IMR-90 (cell line): ENCODE measurements around the gene EVA1C. TPM values are rescaled to one million over a fixed set of nuclear protein-coding genes. Genes with fewer than 3 reads are reported as not detected.

Experiments used
- ATAC-seq: fragments of 200-7000 bp; cut with Tn5 transposase; 2 replicates; pipeline ENCODE4 v1.9.1; 2020; ENCODE audit warnings: low read depth, mild to moderate bottlenecking, moderate library complexity
- BruUV-seq: library from RNA; stranded (reverse); fragments of 400-500 nt; replicated peaks from 2 replicates; lab custom pipeline; 2021; lab: Mats Ljungman, UMichigan
- CTCF ChIA-PET: fragments of 300-600 bp; formaldehyde crosslinking; extraction: SDS; loops from one replicate; lab custom pipeline; 2021; ENCODE audit warnings: antibody characterized with exemption; lab: Yijun Ruan, JAX
- POLR2A ChIA-PET: fragments of 300-600 bp; sonication (Branson Sonifier 250); formaldehyde crosslinking; loops from one replicate; lab custom pipeline; 2022; ENCODE audit warnings: antibody characterized with exemption; ENCODE audit not compliant: unreplicated experiment; lab: Charles Lee
- DNase-seq: peaks from one replicate; pipeline ENCODE4 v3.0.0; 2013
- H2AFZ ChIP-seq: replicated peaks from 2 replicates; pipeline ENCODE3; 2013; ENCODE audit warnings: low read length, mild to moderate bottlenecking; ENCODE audit not compliant: poor library complexity
- H2AK5ac ChIP-seq: 2 replicates; pipeline ENCODE4 v1.6.1; 2013; ENCODE audit warnings: low read depth, low read length, inconsistent platforms
- H2AK9ac ChIP-seq: replicated peaks from 2 replicates; pipeline ENCODE3; 2013; ENCODE audit warnings: mild to moderate bottlenecking, low read depth, low read length, moderate library complexity; ENCODE audit not compliant: poor library complexity
- H2BK120ac ChIP-seq: 2 replicates; pipeline ENCODE4 v1.6.1; 2013; ENCODE audit warnings: low read depth, low read length, inconsistent platforms
- H2BK15ac ChIP-seq: 3 replicates; pipeline ENCODE4 v1.6.1; 2013; ENCODE audit warnings: low read depth, low read length, inconsistent platforms
- H2BK20ac ChIP-seq: 2 replicates; pipeline ENCODE4 v1.6.1; 2013; ENCODE audit warnings: low read depth, mild to moderate bottlenecking, inconsistent platforms, low read length, moderate library complexity
- H2BK5ac ChIP-seq: 2 replicates; pipeline ENCODE4 v1.6.1; 2013; ENCODE audit warnings: mild to moderate bottlenecking, low read depth, low read length, inconsistent platforms; ENCODE audit not compliant: poor library complexity, severe bottlenecking
- H3K14ac ChIP-seq: replicated peaks from 2 replicates; pipeline ENCODE4 v1.6.1; 2013; ENCODE audit warnings: low read depth, low read length, inconsistent platforms
- H3K18ac ChIP-seq: 2 replicates; pipeline ENCODE4 v1.6.1; 2013; ENCODE audit warnings: low read depth, low read length, control low read depth
- H3K23ac ChIP-seq: 2 replicates; pipeline ENCODE4 v1.6.1; 2013; ENCODE audit warnings: low read depth, low read length, inconsistent platforms
- H3K27ac ChIP-seq: 2 replicates; pipeline ENCODE4 v1.5.1; 2013; ENCODE audit warnings: mild to moderate bottlenecking, control low read depth, low read length; ENCODE audit not compliant: insufficient read depth
- H3K27me3 ChIP-seq: 2 replicates; pipeline ENCODE4 v1.6.1; 2013; ENCODE audit warnings: low read length; ENCODE audit not compliant: control insufficient read depth, insufficient read depth
- H3K36me3 ChIP-seq: 2 replicates; pipeline ENCODE4 v1.6.1; 2013; ENCODE audit warnings: low read length, mixed read lengths; ENCODE audit not compliant: control insufficient read depth, insufficient read depth
- H3K4ac ChIP-seq: 2 replicates; pipeline ENCODE4 v1.6.1; 2013; ENCODE audit warnings: low read depth, low read length, inconsistent platforms
- H3K4me1 ChIP-seq: 2 replicates; pipeline ENCODE4 v1.6.1; 2013; ENCODE audit warnings: low read length, mixed read lengths; ENCODE audit not compliant: control insufficient read depth, insufficient read depth
- H3K4me2 ChIP-seq: 2 replicates; pipeline ENCODE4 v1.6.1; 2013; ENCODE audit warnings: low read depth, mild to moderate bottlenecking, control low read depth, low read length, moderate library complexity
- H3K4me3 ChIP-seq: 2 replicates; pipeline ENCODE4 v1.5.1; 2013; ENCODE audit warnings: low read depth, mild to moderate bottlenecking, control low read depth, low read length, moderate library complexity; ENCODE audit not compliant: insufficient read depth
- H3K56ac ChIP-seq: 2 replicates; pipeline ENCODE4 v1.6.1; 2013; ENCODE audit warnings: low read length, inconsistent platforms; ENCODE audit not compliant: insufficient read depth; ENCODE audit errors: extremely low read depth
- H3K79me1 ChIP-seq, 2 experiments: 2 replicates each; pipeline ENCODE4 v1.6.1; 2013; ENCODE audit warnings: low read length in 2 of 2, inconsistent platforms in 1 of 2, low read depth in 1 of 2
- H3K9ac ChIP-seq: 2 replicates; pipeline ENCODE4 v1.6.1; 2013; ENCODE audit warnings: low read depth, low read length, control low read depth
- H3K9me1 ChIP-seq: 2 replicates; pipeline ENCODE4 v1.6.1; 2013; ENCODE audit warnings: low read length, inconsistent platforms; ENCODE audit not compliant: insufficient read depth
- H3K9me3 ChIP-seq: 2 replicates; pipeline ENCODE4 v1.6.1; 2013; ENCODE audit warnings: low read length; ENCODE audit not compliant: control insufficient read depth, insufficient read depth
- H4K20me1 ChIP-seq: 2 replicates; pipeline ENCODE4 v1.6.1; 2013; ENCODE audit warnings: low read length, inconsistent platforms; ENCODE audit not compliant: insufficient read depth
- H4K5ac ChIP-seq: 2 replicates; pipeline ENCODE4 v1.6.1; 2013; ENCODE audit warnings: mild to moderate bottlenecking, low read depth, low read length, control low read depth
- H4K8ac ChIP-seq, 2 experiments: 2 replicates each; pipeline ENCODE4 v1.6.1; 2013; ENCODE audit warnings: low read depth in 2 of 2, low read length in 2 of 2, control low read depth in 1 of 2, inconsistent platforms in 1 of 2
- H4K91ac ChIP-seq: 2 replicates; pipeline ENCODE4 v1.6.1; 2013; ENCODE audit warnings: low read depth, low read length, inconsistent platforms; ENCODE audit not compliant: insufficient read depth
- BHLHE40 ChIP-seq: fragments of 150-350 bp; IDR thresholded peaks from 2 replicates; pipeline ENCODE4 v1.6.1; 2016; ENCODE audit warnings: mild to moderate bottlenecking, low read depth, low read length
- CEBPB ChIP-seq: IDR thresholded peaks from 2 replicates; pipeline ENCODE4 v1.6.1; 2012; ENCODE audit warnings: low read depth, low read length, improper control_type of control experiment
- CHD1 ChIP-seq: IDR thresholded peaks from 2 replicates; pipeline ENCODE4 v1.6.1; 2012; ENCODE audit warnings: low read depth, low read length, improper control_type of control experiment
- CTCF ChIP-seq: conservative IDR thresholded peaks from 2 replicates; pipeline ENCODE4 v1.5.1; 2012; ENCODE audit warnings: mild to moderate bottlenecking, low read depth, low read length, improper control_type of control experiment
- ELK1 ChIP-seq: fragments of 150-350 bp; IDR thresholded peaks from 2 replicates; pipeline ENCODE4 v1.6.1; 2016; ENCODE audit warnings: low read depth, mild to moderate bottlenecking, low read length, moderate library complexity, borderline replicate concordance
- FOS ChIP-seq: fragments of 150-350 bp; IDR thresholded peaks from 2 replicates; pipeline ENCODE4 v1.6.1; 2016; ENCODE audit warnings: low read depth, low read length
- MAFK ChIP-seq: IDR thresholded peaks from 2 replicates; pipeline ENCODE4 v1.6.1; 2012; ENCODE audit warnings: low read depth, low read length, improper control_type of control experiment
- MAZ ChIP-seq: IDR thresholded peaks from 2 replicates; pipeline ENCODE4 v1.6.1; 2012; ENCODE audit warnings: low read depth, mild to moderate bottlenecking, low read length, improper control_type of control experiment, moderate library complexity, borderline replicate concordance
- MXI1 ChIP-seq: IDR thresholded peaks from 2 replicates; pipeline ENCODE4 v1.6.1; 2012; ENCODE audit warnings: low read depth, mild to moderate bottlenecking, low read length, moderate library complexity, borderline replicate concordance
- NFE2L2 ChIP-seq: fragments of 150-350 bp; IDR thresholded peaks from 2 replicates; pipeline ENCODE4 v1.6.1; 2016; ENCODE audit warnings: low read depth, mild to moderate bottlenecking, low read length
- POLR2A ChIP-seq: IDR thresholded peaks from 2 replicates; pipeline ENCODE4 v1.6.1; 2012; ENCODE audit warnings: mild to moderate bottlenecking, low read depth, low read length
- RAD21 ChIP-seq: IDR thresholded peaks from 2 replicates; pipeline ENCODE4 v1.6.1; 2012; ENCODE audit warnings: low read length, improper control_type of control experiment
- RCOR1 ChIP-seq: IDR thresholded peaks from 2 replicates; pipeline ENCODE4 v1.6.1; 2012; ENCODE audit warnings: mild to moderate bottlenecking, low read length, improper control_type of control experiment; ENCODE audit not compliant: insufficient replicate concordance
- RFX5 ChIP-seq: IDR thresholded peaks from 2 replicates; pipeline ENCODE4 v1.8.0; 2012; ENCODE audit warnings: low read depth, mild to moderate bottlenecking, low read length, moderate library complexity
- SMC3 ChIP-seq: fragments of 150-350 bp; IDR thresholded peaks from 2 replicates; pipeline ENCODE4 v1.6.1; 2016; ENCODE audit warnings: low read depth, mild to moderate bottlenecking, antibody characterized with exemption, low read length, moderate library complexity
- USF2 ChIP-seq: fragments of 150-350 bp; IDR thresholded peaks from 2 replicates; pipeline ENCODE4 v1.6.1; 2017; ENCODE audit warnings: mild to moderate bottlenecking, antibody characterized with exemption, low read length, low read depth
- WGBS, 2 experiments: methylation state at CpG; one replicate each; pipeline versions ENCODE4 v1.1.5 to v1.1.7; 2013; ENCODE audit warnings: missing lambda C conversion rate in 2 of 2; ENCODE audit not compliant: insufficient read length in 1 of 2; ENCODE audit errors: extremely low coverage in 2 of 2; 5-methylcytosine and 5-hydroxymethylcytosine counted together
- dilution Hi-C: fragments of 300-500 bp; cut with HindIII; formaldehyde crosslinking; loops from one replicate; pipeline ENCODE4 v1.14.3; 2018; ENCODE audit warnings: low sequenced_read_pairs; ENCODE audit not compliant: unreplicated experiment
- in situ Hi-C: fragments of 300-500 bp; cut with MboI; formaldehyde crosslinking; loops from 3 replicates; pipeline ENCODE4 v1.14.3; 2019; ENCODE audit warnings: low sequenced_read_pairs, inconsistent platforms, mixed read lengths
- intact Hi-C: fragments of 100-400 bp; cut with micrococcal nuclease; formaldehyde crosslinking; loops from 2 replicates; pipeline ENCODE4 v1.10.0; 2022
- polyA plus RNA-seq, 3 experiments: library from polyadenylated mRNA; depleted of rRNA; stranded (reverse); fragments of >200 nt; gene quantifications; 2 replicates each; pipeline ENCODE4 v1.2.3, GENCODE V29; 2012; ENCODE audit warnings: low replicate concordance in 1 of 3
- total RNA-seq: library from RNA; depleted of rRNA; stranded (reverse); fragments of >200 nt; gene quantifications from 2 replicates; pipeline ENCODE4 v1.2.3, GENCODE V29; 2012

EVA1C gene
- total and polyA plus RNA-seq, 2 of the 4 experiments (the other 2 are of a cell fraction), result 0.72 to 1.1 TPM

- Histone ChIP-seq H3K9me1 (no peaks in the 10 kb centered on the region; the same call in 1 of the 2 replicates), H2BK15ac (no peak overlapping the region), H4K5ac (no peak overlapping the region), H3K18ac (no peak overlapping the region), H3K9me3 (no peaks in the 10 kb centered on the region), H3K27me3 (no peaks in the 10 kb centered on the region), H3K23ac (no peak overlapping the region), H3K27ac (no peak overlapping the region), H2BK120ac (no peak overlapping the region), H3K4ac (no peak overlapping the region), H2BK5ac (no peak overlapping the region), H2BK20ac (no peak overlapping the region), H3K36me3 (peaks cover 1% of the 10 kb centered on the region; the same call in 1 of the 2 replicates), H2AK9ac (no peak overlapping the region), H2AFZ (no peak overlapping the region), H3K14ac (no peak overlapping the region), H4K20me1 (no peaks in the 10 kb centered on the region), H3K4me2 (no peak overlapping the region), H3K4me3 (no peak overlapping the region), H3K4me1 (peaks cover 6% of the 10 kb centered on the region), H4K8ac (no peak overlapping the region), H3K79me1 (no peaks in the 10 kb centered on the region), H2AK5ac (no peak overlapping the region), H4K91ac (no peak overlapping the region), H3K9ac (no peak overlapping the region), H3K56ac (no peak overlapping the region)
- no peak for ATAC-seq
- intact Hi-C loops (no loop called here), in situ Hi-C loops (no loop called here), dilution Hi-C loops (no loop called here)
- no TSS peak for BruUV-seq
- TF ChIP-seq MAZ (no peak), RAD21 (no peak), CEBPB (no peak), RCOR1 (no peak), CTCF (no peak), POLR2A (no peak), FOS (no peak), SMC3 (no peak), ELK1 (no peak), BHLHE40 (no peak), MXI1 (no peak), CHD1 (no peak), RFX5 (no peak), USF2 (no peak), MAFK (no peak), NFE2L2 (no peak)
- 76% methylated on average over 2 of the region's 9 CpGs; no CpG with 5 or more reads in 1 of the 2 experiments for WGBS, 2 experiments
- no peak for DNase-seq
- ChIA-PET POLR2A (no interaction called here), CTCF (no interaction called here)
Measured at GRCh38 chr21:32470206-32470605, 57.7 kb downstream of the EVA1C start.
